Measurements from ENCODE around the gene NME1. TPM values are rescaled to one million over a fixed set of nuclear protein-coding genes. Genes with fewer than 3 reads are reported as not detected.

The NME1 gene
- total and polyA plus RNA-seq, 3 donors from 2014 or later: 37.3 to 53.7 (median 52.3) TPM

DNA sequence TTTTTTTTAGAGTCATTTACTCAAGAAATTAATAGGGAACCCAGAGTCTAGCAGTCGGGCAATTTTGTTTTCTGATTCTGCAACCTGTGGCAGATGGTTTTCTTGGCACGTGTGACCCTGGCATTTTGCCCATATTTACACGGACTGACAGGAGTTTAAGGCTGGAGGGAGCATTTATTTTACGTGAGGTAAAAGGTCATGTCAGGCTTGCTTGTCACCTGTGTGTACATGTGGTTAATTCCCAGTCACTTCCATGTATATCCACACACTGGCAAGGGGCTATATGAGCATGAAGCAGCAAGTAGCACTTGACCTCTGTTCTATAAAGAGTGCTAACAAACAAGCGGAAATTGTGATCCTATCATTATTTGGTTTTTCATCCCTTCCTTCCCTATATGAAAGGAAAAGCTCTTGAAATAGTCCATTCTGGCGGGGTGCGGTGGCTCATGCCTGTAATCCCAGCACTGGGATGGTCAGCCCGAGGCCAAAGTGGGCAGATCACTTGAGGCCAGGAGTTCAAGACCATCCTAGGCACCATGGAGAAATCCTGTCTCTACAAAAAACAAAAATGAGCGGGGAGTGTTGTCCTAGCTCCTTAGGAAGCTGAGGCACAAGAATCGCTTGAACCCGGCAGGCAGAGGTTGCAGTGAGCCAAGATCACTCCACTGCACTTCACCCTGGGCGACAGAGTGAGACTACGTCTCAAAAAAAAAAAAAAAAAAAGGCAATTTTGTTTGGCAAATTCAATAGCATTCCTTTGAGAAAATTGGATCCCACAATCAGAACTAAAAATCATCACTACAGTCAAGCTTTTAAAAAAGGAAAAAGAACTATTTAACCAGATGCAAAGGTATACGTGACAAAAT lies 34.8 kb upstream of the NME1 start:
- no peak for DNase-seq
- Histone ChIP-seq H3K27me3 (no peaks in the 10 kb centered on the region), H3K9me3 (no peaks in the 10 kb centered on the region), H3K36me3 (ENCODE audit: low read depth, missing control alignments) (no peaks in the 10 kb centered on the region), H3K27ac (no peak overlapping the region), H3K4me1 (peaks cover 17% of the 10 kb centered on the region), H3K4me3 (no peak overlapping the region)
- TF ChIP-seq, protein P1, sequence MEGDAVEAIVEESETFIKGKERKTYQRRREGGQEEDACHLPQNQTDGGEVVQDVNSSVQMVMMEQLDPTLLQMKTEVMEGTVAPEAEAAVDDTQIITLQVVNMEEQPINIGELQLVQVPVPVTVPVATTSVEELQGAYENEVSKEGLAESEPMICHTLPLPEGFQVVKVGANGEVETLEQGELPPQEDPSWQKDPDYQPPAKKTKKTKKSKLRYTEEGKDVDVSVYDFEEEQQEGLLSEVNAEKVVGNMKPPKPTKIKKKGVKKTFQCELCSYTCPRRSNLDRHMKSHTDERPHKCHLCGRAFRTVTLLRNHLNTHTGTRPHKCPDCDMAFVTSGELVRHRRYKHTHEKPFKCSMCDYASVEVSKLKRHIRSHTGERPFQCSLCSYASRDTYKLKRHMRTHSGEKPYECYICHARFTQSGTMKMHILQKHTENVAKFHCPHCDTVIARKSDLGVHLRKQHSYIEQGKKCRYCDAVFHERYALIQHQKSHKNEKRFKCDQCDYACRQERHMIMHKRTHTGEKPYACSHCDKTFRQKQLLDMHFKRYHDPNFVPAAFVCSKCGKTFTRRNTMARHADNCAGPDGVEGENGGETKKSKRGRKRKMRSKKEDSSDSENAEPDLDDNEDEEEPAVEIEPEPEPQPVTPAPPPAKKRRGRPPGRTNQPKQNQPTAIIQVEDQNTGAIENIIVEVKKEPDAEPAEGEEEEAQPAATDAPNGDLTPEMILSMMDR (IDR thresholded peaks at IDR 0.05): no peak
- TF ChIP-seq POLR2A (IDR thresholded peaks at IDR 0.05): no peak
- intact Hi-C loops (cut with DNase I; ENCODE audit: low total_unique reads): no loop called here
- 36 to 42% methylated on average over 14 of the region's 14 CpGs for WGBS, 2 donors

DNA sequence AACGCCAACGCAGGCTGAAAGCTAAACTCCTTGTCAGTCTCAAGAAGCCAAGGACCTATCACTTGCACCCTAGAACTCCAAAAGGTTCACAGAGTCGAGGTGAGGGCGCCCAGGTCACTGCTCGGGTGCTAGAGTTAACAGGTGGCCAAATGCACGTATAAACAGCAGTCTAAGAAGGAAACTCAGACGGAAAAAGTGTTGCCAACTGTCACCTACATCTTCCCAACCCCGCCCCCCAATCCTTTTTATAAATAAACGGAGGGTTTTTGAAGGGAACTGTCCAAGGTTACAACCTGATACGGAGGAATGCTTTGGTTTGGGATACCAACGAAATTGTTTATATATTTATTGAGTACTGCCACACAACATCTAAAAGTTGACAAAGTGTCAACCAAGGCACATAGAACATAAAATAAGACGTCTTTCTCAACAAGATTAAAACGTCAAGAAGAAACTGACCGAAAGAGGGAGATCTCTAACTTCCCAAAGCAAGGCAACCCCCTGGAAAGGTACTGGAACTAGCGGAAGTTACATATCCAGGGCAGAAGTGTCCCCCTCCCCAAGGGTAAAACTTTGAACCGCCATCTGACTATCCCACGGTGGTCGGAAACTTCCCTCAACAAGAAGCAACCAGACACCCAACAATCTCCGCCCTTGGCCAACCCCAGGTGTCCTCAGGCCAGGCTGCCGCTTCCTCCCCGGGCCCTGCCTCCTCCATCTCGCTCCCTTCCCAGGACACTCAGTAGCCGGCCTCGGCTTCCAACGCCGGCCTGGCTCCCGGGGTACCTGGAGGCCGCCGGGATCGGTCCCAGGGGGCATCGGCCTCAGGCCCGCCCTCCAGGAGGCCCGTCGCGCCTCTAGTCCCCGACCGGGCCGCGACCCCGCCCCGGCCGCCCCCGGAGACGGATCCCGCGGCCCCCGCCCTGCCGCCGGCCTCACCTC lies 33.7 kb upstream of the NME1 start:
- Histone ChIP-seq H3K4me1 (peaks cover 17% of the 10 kb centered on the region), H3K27me3 (no peaks in the 10 kb centered on the region), H3K27ac (peak overlapping the region; percentile 99 to 100), H3K36me3 (ENCODE audit: low read depth, missing control alignments) (no peaks in the 10 kb centered on the region), H3K9me3 (no peaks in the 10 kb centered on the region), H3K4me3 (peak overlapping the region; percentile 97 to 99)
- intact Hi-C loops (cut with DNase I; ENCODE audit: low total_unique reads): no loop called here
- 1 to 2% methylated on average over 25 to 31 of the region's 49 CpGs for WGBS, 2 donors
- peak; percentile 43 for DNase-seq
- no peak for TF ChIP-seq POLR2A (IDR thresholded peaks at IDR 0.05)
- TF ChIP-seq, protein P1 (IDR thresholded peaks at IDR 0.05): no peak

DNA sequence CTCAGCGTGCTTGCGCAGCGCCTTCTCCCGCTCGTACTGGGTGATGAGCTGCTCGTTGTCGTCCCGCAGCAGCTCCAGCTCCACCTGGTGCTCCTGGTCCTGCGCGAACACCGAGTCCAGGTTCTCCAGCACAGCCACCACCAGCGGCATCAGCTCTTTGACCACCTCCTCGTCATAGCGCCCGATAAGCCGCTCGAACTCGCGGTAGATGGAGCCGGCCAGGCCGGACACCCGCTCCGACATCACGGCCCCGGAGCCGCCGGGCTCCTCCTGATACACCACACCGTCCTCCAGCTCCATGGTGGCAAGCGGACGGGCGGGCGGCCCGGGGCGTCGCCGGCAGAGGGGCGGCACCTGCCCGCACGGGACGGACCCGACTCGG lies 33.0 kb upstream of the NME1 start:
- Histone ChIP-seq H3K27ac (peak overlapping the region; percentile 99 to 100), H3K36me3 (ENCODE audit: low read depth, missing control alignments) (no peaks in the 10 kb centered on the region), H3K4me1 (peaks cover 17% of the 10 kb centered on the region), H3K27me3 (no peaks in the 10 kb centered on the region), H3K4me3 (peak overlapping the region; percentile 97 to 99), H3K9me3 (no peaks in the 10 kb centered on the region)
- 0% methylated on average over 25 of the region's 42 CpGs; no CpG with 5 or more reads in 1 of the 2 donors for WGBS, 2 donors
- DNase-seq: peak; percentile 53
- intact Hi-C loops (cut with DNase I; ENCODE audit: low total_unique reads): no loop called here
- TF ChIP-seq, protein P1 (IDR thresholded peaks at IDR 0.05): no peak
- TF ChIP-seq POLR2A (IDR thresholded peaks at IDR 0.05): no peak

DNA sequence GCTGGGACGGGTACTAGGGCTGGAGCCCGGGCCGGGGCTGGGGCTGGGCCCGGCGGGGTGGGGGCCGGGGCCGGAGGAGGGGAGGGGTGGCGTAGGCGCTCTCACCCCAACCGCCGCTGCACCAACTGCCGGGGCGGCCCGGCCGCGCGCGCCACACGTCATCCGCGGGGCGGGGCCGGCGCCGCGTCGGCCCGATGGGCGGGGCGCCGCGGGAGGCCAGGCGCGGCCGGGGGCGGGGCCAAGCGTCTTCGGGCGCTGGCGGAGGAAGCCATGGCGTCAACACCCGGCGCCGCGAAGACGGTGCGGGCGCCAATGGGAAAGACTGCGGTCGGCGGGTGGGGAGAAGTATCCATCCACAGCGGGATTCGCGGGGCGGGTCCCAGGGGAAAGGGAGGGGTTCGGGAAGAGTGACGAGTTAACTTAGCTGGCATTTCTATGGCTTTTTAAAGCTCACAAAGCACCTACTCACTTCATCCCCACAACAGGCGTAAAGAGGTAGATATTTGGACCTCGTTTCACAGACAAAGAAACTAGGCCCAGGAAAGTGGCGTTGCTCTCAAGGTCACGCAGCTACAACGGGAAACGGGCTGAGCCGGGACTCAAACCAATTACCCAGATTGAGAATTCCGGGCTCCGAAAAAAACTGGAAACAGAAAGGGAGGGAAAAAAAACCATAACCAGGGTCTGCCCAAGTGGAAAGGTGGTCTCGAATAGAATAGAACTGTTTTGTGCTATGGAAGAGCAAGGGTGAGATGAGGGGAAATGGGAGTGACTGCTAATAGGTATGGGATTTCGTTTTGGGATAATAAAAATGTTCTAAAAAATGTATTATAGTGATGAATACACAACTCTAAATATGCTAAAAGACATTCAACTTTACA lies 32.4 kb upstream of the NME1 start, which contains the start of gene SPAG9:
Gene SPAG9 (minus strand): TSS at position 130 of the 881 bp plus-strand sequence. CDS start 212 bp downstream, outside the sequence.
- H3K36me3 ChIP-seq (ENCODE audit: low read depth, missing control alignments): no peaks in the 10 kb centered on the region
- H3K27me3 ChIP-seq: no peaks in the 10 kb centered on the region
- peaks cover 17% of the 10 kb centered on the region for H3K4me1 ChIP-seq
- peak; percentile 95 for DNase-seq
- H3K27ac ChIP-seq: peak within 1 kb of the TSS; percentile 99 to 100
- intact Hi-C loops (cut with DNase I; ENCODE audit: low total_unique reads): no loop called here
- WGBS, 2 donors: 0 to 2% methylated on average over 14 to 55 of the region's 68 CpGs
- no peaks in the 10 kb centered on the region for H3K9me3 ChIP-seq
- TF ChIP-seq, protein P1 (IDR thresholded peaks at IDR 0.05): no peak
- TF ChIP-seq POLR2A (IDR thresholded peaks at IDR 0.05): peak; percentile 65
- H3K4me3 ChIP-seq: peak within 1 kb of the TSS; percentile 97 to 99
